GM19351 (cell line): ENCODE measurements around the gene MARVELD1.

ENCODE experiments used
- ATAC-seq: cut with Tn5 transposase; IDR thresholded peaks from one replicate; pipeline ENCODE4 v1.9.1; 2021; ENCODE audit warnings: mild to moderate bottlenecking, moderate library complexity; ENCODE audit not compliant: unreplicated experiment

MARVELD1 gene

DNA sequence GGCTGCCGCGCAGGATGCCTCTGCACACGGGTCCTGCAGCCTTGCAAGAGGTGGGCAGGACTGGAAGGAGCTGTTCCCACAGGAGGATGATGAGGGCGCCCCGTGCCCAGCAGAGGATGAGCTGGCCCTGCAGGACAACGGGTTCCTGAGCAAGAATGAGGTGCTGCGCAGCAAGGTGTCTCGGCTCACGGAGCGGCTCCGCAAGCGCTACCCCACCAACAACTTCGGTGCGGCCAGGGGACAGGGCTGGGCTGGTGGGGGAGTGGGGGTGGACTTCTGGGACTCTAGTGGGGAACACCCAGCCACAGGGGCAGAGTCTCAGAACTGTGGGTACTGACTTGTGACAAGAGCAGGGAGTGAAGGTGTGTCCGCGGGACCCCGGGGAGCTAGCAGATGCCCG, 39.4 kb downstream of the MARVELD1 start:
- ATAC-seq = no peak

DNA sequence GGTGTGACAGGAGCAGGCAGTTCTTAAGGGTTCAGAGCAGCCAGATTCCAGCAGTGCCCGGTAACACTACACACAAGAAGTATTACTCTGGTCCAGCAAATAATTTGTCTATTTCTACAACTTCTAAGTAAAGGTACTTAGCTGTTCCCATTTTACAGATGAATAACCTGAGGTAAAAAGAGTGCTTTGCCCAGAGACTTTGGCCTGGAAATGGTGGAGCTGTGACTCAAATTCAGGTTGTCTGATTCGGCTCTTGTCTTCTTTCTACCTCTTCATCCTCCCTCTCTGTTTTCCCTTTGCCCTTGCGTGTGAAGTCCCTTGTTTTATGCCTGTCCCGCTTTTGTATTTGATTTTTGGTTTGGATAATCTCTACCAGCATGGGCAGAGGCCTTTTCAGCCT, 41.2 kb downstream of the MARVELD1 start:
- ATAC-seq = no peak

DNA sequence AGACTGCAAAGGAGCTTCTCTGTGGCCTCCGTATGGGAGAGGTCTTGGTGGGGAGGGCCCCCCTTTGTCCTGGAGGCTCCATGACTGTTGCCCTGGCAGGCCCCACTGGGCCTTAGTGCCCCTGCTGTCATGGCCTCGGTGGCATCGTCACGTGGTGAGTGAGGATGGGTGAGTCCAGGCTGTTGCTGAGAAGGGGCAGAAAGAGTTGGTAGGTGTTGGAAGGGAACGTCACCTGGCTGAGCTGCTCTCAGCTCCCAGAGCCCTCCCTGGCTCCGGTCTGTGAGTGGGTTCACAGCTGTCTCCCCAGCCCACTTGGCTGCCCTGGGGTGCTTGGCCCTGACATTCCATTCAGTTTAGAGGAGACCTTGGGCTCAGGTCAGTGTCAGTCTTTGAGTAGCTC, 42.2 kb downstream of the MARVELD1 start:
- no peak for ATAC-seq

DNA sequence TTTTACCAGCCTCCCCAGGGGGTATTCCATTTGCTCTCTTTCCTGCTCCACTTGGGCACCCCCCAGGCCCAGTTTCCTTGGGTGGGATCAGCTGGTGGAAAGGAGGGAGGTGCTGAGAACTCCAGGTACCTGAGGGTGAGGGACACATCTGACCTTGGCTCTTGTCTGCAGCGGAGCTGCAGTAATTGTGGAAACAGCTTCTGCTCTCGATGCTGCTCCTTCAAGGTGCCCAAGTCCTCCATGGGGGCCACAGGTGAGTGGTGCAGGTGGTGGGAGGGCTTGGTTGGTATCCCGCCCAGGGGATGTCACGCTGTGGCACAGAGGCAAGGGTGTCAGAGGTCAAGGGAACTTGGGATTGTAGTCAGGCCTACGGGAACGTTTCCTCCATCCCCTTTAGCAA, 43.9 kb downstream of the MARVELD1 start:
- ATAC-seq = no peak

DNA sequence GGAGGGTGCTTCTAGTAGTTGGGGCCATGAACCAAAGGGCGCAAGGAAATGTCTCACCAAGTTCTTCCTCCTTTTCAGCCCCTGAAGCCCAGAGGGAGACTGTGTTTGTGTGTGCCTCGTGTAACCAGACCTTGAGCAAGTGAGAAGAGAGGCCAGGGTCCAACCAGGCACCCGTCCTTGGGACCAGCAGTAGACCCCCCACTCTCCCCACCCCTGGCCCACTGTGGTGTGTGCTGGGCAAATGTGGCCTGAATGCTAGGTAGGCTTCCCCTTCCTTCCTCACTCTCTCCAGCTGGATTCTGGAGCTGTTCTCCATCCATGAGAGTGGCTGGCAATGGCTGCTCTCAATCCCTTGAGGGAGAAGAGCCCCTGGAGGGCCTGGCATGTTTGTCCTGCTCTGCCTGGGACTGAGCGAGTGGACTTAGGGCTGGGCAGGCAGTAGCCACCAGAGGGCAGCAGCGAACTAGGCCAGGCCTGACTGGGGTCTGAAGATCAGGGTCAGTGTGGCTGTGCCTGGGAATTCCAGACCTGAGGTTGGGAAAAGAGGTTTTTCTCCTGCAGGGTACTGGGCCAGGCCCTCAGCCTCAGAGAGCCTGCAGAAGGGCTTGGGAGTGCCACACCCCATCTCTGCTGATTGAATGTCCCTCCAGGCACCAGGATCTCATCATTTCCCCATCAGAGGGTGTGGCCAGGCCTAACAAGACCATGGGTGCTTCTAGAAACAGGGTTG, 45.8 kb downstream of the MARVELD1 start:
- ATAC-seq = no peak

DNA sequence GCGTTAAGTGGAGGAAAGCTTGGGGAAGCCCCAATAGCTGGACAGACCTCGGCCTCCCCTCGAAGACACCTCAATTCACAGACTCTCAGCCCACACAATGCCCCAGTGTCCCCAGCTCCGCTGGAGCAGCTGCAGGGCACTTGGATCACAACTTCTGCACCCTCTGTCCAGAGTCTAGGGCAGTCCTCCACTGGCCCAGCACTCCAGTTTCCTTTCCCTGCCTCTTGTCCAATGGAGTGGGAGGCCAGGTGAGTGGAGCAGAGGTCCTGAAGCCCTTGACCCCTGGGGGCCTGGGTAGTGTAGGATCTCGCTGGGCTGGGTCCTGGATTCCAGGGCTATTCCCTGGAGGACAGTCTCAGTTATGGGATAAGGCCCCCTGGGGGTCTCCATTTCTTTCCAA, 46.4 kb downstream of the MARVELD1 start:
- no peak for ATAC-seq

DNA sequence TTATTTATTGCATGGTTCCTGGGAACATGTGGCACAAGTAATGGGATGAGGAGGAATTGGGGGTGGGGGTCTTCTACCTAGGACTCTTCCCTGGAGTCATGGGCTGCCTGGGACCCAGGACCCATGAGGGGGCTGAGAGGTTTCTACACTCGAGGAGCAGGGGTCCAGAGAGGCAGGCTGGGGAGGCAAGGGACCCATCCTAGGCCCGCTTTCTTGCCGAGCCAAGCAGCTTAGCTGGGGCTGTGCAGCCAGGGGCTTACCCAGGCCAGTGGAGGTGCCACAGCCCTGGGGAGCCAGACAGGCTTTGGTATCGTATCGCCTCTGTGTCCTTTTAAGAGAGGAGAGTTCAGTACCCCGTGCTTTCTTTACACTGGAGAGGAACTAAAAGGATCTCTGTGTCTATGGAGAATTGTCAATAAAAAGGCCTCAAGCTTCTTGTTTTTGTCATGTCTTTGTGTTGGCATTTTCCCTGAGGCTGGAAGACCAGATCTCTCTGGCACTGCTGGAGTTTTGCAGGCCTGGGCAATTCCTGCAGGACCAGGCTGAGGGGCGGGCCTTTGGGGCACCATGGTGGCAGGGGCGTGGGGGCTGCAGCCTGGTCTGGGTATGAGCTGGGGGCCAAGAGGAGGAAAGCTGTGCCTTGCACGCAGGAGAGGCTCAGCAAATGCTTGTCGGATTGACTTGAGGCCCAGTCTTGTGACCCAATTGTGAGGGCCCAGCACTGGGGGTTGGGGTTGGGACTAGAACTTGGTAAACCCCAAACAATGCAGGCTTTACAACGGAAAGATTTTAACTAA, 47.1 kb downstream of the MARVELD1 start:
- no peak for ATAC-seq

DNA sequence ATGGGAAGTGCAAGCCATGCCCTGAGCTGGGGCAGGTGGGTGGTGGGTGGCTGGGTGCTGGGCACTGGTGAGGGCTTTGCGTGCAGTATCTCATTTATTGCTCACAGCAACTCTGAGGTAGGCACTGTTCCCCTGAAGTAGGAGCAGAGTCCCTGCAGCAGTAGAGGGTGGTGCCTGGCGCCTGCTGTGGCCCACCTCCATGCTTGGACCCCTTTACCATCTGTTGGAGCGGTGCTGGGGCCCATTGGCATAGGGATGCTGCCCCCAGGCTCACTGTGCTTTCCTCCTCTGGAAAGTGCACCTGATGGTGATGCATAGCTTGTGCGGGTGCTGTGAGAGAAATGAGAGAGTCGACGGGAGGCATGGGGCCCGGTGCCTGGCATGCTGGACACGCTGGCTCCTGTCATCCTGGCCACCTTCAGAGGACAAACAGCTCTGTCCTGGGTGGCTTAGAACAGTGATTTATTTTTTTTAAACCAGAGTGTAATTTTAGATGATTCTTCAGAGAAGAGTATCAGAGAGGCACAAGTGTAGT, 47.9 kb downstream of the MARVELD1 start:
- no peak for ATAC-seq

DNA sequence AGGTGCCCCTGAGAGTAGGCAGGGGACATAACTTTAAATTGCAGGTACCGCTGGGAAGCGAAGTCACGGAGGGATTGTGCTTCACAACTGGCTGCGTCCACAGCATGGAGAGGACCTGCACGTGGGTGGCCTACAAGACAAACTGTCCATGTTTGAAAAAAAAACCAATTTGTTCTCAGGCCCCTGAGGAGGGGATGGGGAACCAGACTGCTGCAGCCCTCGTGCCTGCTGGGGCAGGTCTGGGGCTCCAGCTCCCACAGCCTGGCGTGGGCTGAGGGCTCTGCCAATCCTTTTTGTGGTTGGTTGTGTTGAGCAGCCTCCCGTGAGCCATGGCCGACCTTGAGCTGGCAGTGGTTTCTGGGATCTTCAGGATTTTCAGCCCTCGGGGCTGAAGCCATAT, 48.5 kb downstream of the MARVELD1 start:
- ATAC-seq = no peak

DNA sequence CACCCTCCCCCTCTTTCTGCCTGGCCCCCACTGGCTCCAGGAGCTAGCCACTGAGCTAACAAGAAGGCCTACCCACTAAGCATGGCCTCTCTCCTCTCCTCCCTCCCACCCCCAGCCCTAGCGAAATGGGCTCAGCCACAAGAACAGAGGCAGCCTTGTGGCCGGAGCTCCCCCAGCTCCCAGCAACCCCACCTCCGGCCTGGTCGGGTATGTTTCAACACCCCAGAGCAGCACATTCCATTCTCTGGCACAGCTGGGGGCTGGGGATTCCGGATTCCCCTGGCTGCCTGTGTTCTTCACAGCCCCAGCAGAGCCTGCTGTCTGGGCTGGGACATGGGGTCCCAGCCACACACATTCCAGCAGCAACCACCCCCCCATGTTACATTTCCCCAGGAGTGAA, 49.3 kb downstream of the MARVELD1 start:
- no peak for ATAC-seq

DNA sequence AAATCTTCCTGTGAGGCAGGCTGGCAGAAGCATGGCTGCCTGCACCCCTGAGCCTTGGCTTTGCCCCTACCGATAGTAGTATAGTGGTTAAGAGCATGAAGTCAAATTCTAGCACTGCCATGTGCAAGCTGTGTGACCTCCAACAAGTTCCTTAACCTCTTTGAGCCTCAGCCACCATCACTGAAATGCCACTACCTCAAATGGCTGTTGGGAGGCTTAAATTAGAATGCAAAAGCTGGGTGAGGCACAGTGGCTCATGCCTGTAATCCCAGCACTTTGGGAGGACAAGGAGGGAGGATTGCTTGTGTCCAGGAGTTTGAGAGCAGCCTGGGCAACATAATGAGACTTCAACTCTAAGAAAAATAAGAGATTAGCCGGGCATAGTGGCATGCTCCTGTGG, 49.9 kb downstream of the MARVELD1 start:
- no peak for ATAC-seq

DNA sequence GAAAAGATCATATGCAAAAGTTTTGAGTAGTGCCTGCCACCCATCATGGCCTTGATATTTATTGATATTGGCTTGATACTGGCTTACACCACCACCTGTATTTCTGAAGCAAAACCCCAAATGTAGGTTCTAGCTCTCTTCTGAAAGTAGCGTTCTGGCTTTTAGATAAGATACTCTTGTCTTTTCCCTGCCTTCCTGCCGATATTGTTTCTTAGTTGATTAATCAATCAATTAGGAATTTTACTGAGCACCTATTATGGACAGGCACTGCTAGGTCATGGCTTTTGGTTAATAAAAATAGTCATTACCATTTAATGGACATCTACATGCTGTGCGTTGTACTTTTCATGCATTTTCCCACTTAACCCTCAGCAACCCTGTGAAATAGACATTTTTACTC, 50.4 kb downstream of the MARVELD1 start:
- no peak for ATAC-seq

DNA sequence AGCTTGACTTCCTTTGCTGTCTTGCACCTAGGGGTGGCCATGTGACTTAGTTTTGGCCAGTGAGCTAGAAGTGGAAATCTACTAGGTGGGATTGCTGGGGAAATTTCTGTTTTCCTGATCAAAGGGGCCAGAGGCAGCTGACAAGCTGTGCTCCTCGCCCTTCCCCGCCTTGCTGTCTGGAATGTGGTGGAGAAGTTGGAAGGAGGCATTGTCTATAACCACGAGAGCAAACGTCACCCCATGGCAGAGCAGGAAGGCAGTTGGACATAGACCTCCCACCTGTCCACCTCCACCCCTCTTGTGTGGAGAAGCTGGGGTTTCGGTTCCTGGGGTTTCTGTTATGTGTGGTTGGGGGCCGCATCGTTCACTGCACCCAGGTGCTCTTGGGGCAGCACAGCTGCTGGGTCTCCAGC, 51.0 kb downstream of the MARVELD1 start:
- ATAC-seq = no peak

DNA sequence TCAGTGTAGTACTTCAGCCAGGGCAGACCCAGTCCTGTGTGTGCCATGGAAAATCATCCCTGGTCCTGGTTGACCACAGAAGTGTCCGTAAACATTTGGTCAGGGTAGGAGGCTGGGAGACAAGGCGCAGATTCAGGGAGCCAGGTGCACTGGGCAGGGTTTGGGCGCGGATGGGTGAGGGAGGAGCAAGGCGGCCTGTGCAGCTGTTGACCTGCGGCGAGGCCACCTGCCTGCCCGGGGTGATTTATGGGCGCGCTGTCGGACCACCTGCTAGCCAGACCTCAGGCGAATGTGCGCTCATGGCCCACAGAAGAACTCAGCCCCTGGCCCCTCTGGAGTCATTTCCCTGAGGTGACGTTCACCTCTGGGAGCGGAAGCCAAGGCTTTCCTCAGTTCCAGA, 51.7 kb downstream of the MARVELD1 start:
- ATAC-seq = no peak

DNA sequence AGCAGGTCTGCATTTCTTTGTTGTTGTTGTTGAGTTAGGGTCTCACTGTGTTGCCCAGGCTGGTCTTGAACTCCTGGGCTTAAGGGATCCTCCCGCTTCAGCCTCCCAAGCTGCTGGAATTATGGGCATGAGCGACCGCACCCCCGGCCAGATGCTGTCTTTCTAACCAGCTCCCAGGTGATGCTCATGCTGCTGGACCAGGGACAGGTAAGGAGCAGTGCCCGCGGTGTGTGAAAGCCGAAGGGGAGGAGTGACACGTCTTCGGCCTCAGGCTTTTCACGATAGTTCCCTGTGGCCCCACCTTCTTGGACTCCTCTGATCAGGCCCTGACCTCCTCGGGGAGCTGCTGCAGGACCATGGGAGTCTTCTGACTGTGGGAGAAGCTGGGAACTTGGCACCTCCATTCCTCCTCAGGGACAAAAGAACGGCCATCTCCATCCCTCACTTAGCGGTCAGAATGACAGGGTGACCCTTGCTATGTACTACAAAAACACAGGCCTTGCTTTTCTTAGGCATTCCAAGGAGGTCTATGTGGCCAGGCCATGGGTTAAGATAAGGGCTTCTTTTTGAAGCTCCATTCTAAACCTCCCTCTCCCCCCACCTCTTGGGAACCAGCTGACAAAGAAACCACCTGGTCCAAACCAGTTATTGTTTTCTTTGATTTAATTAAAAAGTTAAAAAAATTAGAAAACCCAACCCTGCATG, 52.7 kb downstream of the MARVELD1 start:
- no peak for ATAC-seq

DNA sequence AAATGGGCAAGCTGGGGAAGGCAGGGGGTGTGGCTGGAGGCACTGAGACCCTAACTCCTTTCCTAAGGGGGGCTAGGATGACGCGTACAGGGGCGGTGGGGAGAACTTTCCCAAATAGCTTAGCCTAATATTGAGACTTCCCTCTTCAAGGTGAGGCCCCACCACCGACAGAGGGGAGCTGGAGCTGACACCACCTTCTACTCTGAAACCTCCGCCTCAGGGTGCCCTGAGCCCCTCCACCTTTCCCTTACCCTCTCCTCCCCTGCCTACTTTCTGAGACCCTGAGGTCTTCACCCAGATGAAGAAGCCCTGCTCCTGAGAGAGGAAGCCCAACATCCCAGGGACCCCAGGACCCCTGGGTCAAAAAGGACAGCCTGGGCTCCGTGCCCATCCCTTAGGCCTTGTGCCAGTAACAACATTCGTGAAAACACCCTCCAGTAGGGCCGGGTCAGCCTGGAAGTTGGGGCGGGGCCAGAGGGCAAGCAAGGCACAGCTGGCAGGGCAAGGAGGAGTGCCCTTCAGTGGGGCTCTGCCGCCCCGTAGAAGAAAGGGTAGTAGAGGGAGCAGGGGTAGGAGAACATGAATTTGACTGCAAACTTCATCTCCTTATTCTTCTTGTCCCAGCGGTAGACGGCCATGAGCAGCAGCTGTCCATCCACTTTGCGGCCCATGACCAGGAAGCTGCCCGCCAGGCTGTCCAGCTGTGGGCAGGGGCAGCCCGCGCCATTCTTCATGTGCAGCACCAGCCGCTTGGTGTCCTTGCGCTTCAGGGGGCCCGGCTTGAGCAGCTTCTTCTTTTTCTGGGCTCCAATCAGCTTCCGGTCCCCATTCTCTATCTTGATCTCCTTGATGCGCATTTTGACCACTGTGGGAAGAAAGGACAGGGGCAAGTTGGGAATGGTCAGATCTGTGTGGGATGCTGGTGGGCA, 53.7 kb downstream of the MARVELD1 start:
- ATAC-seq = no peak
